Choroid plexus epithelial cell (primary cell): ENCODE data around the gene OMA1.

Experiments used
- DNase-seq: peaks from one replicate; pipeline ENCODE4 v3.0.0-alpha.2; 2010; ENCODE audit warnings: low read depth
- H3K4me3 ChIP-seq: 2 replicates; pipeline ENCODE4 v1.5.1; 2011; ENCODE audit warnings: low read depth, mild to moderate bottlenecking, control low read depth, low read length, moderate library complexity
- TF ChIP-seq, protein P1 (sequence below): conservative IDR thresholded peaks from 2 replicates; pipeline ENCODE4 v1.5.1; 2011; ENCODE audit warnings: low read depth, mild to moderate bottlenecking, control low read depth, inconsistent platforms, low read length, moderate library complexity

The OMA1 gene

DNA sequence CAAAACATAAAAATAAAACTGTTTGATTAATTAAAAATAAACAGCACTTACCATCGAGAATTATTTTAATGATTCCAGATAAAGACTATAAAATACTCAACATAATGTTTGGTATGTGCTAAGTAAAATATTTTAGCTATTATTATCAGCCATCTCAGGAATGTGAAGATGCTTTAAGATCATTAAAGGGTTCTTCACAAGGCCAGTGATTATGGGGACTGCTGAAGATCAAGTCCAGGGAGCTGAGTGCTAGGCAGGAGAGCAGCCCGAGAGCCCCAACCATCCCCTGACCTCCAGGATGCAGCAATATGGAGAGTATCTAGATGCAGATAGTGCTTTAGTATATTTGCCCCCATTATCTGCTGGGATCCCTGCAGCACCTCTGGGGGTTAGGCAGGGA lies 35.1 kb upstream of the OMA1 start:
- H3K4me3 ChIP-seq, result no peak overlapping the region
- DNase-seq, result no peak
- TF ChIP-seq, protein P1, sequence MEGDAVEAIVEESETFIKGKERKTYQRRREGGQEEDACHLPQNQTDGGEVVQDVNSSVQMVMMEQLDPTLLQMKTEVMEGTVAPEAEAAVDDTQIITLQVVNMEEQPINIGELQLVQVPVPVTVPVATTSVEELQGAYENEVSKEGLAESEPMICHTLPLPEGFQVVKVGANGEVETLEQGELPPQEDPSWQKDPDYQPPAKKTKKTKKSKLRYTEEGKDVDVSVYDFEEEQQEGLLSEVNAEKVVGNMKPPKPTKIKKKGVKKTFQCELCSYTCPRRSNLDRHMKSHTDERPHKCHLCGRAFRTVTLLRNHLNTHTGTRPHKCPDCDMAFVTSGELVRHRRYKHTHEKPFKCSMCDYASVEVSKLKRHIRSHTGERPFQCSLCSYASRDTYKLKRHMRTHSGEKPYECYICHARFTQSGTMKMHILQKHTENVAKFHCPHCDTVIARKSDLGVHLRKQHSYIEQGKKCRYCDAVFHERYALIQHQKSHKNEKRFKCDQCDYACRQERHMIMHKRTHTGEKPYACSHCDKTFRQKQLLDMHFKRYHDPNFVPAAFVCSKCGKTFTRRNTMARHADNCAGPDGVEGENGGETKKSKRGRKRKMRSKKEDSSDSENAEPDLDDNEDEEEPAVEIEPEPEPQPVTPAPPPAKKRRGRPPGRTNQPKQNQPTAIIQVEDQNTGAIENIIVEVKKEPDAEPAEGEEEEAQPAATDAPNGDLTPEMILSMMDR, result no peak

DNA sequence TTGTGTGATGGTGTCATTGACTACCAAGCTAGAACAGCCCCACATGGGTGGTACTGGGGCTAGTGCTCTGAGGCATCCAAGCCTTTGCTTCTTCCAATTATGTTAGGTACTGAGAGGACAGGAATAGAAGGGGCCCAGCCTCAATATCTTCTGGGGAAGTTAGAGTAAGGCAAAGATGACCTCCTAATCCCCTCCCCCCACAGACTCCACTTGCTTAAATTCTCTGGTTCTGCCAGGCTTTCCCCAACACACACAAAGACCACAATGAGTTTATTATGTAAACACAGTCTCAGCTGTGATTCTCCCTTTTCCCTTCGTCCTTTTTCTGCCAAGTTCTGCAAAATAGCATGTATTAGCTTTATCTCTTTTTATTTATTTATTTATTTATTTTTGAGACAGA lies 33.7 kb upstream of the OMA1 start:
- H3K4me3 ChIP-seq, result no peak overlapping the region
- TF ChIP-seq, protein P1, result no peak
- DNase-seq, result no peak

DNA sequence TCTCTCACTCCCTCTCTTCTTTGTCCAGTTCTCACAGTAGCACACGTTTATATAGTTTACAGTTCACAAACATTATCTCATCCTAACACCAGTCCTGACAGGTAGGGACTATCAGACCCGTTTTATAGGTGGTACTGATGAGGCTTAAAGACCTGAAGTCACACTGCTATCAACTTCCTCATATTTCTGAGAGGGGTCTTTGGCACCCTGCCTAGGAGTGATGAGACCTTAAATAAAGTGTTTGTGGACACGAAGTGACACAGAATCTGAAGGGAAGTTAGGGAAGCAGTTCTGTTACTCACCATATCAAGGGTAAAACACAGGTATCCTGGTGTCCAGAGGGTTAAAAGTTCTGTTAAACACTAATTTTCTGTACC lies 31.1 kb upstream of the OMA1 start:
- TF ChIP-seq, protein P1, result no peak
- no peak overlapping the region for H3K4me3 ChIP-seq
- no peak for DNase-seq

DNA sequence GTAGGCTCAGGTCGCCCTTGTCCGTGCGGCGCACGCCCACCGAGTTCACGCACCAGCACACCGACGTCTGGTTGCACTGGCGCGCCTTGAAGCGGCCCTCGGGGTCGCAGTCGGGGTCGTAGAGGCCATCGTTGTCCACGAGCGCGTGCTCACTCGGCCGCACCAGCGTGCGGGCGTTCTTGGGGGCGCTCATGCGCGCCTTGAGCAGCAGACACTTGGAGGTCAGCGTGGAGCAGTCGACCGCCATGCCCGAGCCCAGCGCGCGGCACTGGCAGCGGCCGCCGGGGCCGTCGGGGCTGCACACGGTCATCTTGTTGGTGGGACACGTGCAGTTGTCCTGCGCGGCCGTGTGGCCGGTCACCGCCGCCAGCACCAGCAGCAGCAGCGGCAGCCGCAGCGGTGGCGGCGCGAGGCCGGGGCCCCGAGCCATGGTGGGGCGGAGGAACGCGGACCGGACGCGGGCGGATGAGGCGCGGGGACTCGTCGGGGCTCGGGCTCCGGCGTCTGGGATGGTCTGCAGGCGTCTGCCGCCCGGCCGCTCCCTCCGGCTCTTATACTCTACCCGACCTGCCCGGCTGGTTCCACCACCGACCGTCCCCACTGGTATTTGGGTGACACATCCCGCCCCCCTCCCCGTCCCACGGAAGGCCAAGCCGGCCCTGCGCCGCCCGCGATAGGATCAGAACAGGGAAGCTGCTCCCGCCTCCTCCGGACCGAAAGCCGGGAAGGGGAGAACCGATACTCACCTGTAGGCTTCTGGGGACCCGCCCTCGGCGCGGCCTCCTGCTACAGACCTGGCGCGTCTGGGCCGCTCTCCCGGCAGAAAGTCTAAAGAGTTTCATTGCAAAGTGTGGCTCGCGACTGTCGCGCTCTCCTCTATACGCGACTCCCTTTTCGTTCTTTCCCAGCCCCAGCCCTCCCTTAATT lies 30.5 kb upstream of the OMA1 start, which contains the start of gene TACSTD2:
Gene TACSTD2, minus strand, starts transcription at position 526 of the 927 bp plus-strand sequence. Its CDS starts 96 bp downstream, at position 430.
- no peak for DNase-seq
- H3K4me3 ChIP-seq, result peak within 1 kb of the TSS; percentile 37
- TF ChIP-seq, protein P1, result no peak

DNA sequence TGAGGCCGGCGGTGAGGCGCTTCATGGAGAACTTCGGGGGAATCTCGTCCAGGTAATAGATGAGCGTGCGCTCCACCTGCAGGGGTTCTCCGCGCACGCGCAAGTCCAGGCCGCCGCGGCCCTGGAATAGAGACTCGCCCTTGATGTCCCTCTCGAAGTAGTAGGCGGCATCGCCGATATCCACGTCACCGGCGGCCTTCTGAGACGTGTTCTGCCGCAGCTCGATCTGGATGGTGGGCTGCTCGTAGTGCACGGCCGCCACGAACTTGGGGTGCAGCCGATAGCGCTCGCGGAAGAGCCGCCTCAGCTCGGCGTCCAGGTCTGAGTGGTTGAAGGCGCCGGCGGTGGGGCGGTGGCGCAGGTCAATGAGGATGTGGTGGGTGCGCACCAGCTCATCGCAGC lies 29.8 kb upstream of the OMA1 start:
- H3K4me3 ChIP-seq, result peak overlapping the region; percentile 37
- TF ChIP-seq, protein P1, result no peak
- no peak for DNase-seq

DNA sequence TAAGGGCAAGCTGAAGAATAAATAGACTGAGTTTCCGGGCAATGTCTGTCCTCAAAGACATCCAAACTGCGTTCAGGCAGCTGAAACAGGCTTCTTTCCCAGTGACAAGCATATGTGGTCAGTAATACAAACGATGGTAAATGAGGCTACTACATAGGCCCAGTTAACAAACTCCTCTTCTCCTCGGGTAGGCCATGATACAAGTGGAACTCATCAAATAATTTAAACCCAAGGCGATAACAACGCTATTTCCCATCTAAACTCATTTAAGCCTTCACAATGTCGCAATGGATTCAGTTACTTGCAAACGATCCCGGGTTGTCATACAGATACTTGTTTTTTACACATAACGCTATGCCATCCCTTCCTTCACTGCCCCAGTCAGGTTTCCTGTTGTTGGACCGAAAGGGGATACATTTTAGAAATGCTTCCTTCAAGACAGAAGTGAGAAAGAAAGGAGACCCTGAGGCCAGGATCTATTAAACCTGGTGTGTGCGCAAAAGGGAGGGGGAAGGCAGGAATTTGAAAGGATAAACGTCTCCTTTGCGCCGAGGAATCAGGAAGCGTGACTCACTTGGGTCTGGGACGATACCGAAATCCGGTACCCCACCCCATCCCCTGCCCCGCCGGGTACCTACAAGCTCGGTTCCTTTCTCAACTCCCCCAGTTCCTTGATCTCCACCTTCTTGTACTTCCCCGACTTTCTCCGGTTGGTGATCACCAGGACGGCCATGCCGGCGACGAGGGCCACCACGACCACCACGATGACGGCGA lies 29.2 kb upstream of the OMA1 start:
- H3K4me3 ChIP-seq, result peak overlapping the region; percentile 37
- TF ChIP-seq, protein P1, result no peak
- no peak for DNase-seq
